HG02885 (cell line): ENCODE measurements around the gene RNF17.

Experiments used
- ATAC-seq: cut with Tn5 transposase; IDR thresholded peaks from one replicate; pipeline ENCODE4 v1.9.1; 2021; ENCODE audit warnings: mild to moderate bottlenecking; ENCODE audit not compliant: unreplicated experiment, poor library complexity

RNF17 gene

GRCh38 chr13:24842549-24843274, 78.7 kb downstream of the RNF17 start:
- ATAC-seq = no peak

GRCh38 chr13:24851546-24851945, 87.6 kb downstream of the RNF17 start:
- ATAC-seq = no peak

GRCh38 chr13:24854311-24854710, 90.3 kb downstream of the RNF17 start:
- no peak for ATAC-seq

- ATAC-seq = no peak
Observed at GRCh38 chr13:24858953-24859352, 95.0 kb downstream of the RNF17 start.

GRCh38 chr13:24860770-24861169, 96.8 kb downstream of the RNF17 start:
- no peak for ATAC-seq

GRCh38 chr13:24861617-24862362, 97.8 kb downstream of the RNF17 start:
- no peak for ATAC-seq

- ATAC-seq = no peak
Observed at GRCh38 chr13:24863748-24864540, 100.0 kb downstream of the RNF17 start.

- no peak for ATAC-seq
Observed at GRCh38 chr13:24864579-24864978, 100.6 kb downstream of the RNF17 start.

GRCh38 chr13:24865163-24865953, 101.4 kb downstream of the RNF17 start:
- no peak for ATAC-seq

GRCh38 chr13:24866488-24866887, 102.5 kb downstream of the RNF17 start:
- no peak for ATAC-seq

- ATAC-seq = no peak
Observed at GRCh38 chr13:24868874-24869273, 104.9 kb downstream of the RNF17 start.

- ATAC-seq = no peak
Observed at GRCh38 chr13:24870380-24870760, 106.4 kb downstream of the RNF17 start.

GRCh38 chr13:24875566-24875965, 111.6 kb downstream of the RNF17 start:
- no peak for ATAC-seq

- no peak for ATAC-seq
Observed at GRCh38 chr13:24877531-24877930, 113.6 kb downstream of the RNF17 start.

GRCh38 chr13:24878340-24878739, 114.4 kb downstream of the RNF17 start:
- no peak for ATAC-seq

- no peak for ATAC-seq
Observed at GRCh38 chr13:24882665-24883064, 118.7 kb downstream of the RNF17 start.

GRCh38 chr13:24887759-24888158, 123.8 kb downstream of the RNF17 start:
- ATAC-seq = peak; percentile 74

GRCh38 chr13:24888291-24888931, 124.4 kb downstream of the RNF17 start:
- no peak for ATAC-seq

GRCh38 chr13:24890256-24890655, 126.3 kb downstream of the RNF17 start:
- no peak for ATAC-seq
